NB4 (cell line): ENCODE measurements around the gene EVI5.

Experiments used
- MYC ChIP-seq: IDR thresholded peaks from 2 replicates; pipeline ENCODE4 v1.6.1; 2011; ENCODE audit warnings: low read depth, low read length
- POLR2A ChIP-seq: IDR thresholded peaks from 2 replicates; pipeline ENCODE4 v1.6.1; 2011; ENCODE audit warnings: mild to moderate bottlenecking; ENCODE audit not compliant: insufficient read length; ENCODE audit errors: extremely low read depth
- TF ChIP-seq, protein P1 (sequence below): IDR thresholded peaks from one replicate; pipeline ENCODE4 v1.5.1; 2012; ENCODE audit warnings: low read depth, low read length
- TF ChIP-seq, protein P2 (sequence below): IDR thresholded peaks from 2 replicates; pipeline ENCODE4 v1.6.1; 2011; ENCODE audit warnings: low read depth, low read length

DNA sequence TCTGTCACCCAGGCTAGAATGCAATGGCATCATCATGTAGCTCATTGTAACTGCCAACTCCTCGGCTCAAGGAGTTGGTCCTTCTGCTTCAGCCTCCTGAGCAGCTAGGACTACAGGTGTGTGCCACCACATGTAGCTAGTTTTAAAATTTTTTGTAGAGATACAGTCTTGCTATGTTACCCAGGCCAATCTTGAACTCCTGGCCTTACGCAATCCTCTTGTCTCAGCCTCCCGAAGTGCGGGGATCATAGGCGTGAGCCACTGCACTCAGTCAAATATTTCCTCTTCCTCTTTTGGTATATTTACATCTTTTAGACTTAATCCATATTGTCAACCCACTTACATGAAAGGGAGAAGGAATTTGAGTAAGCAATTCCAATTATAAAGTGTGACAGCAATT lies 121.1 kb downstream of the EVI5 start:
- TF ChIP-seq, protein P1, sequence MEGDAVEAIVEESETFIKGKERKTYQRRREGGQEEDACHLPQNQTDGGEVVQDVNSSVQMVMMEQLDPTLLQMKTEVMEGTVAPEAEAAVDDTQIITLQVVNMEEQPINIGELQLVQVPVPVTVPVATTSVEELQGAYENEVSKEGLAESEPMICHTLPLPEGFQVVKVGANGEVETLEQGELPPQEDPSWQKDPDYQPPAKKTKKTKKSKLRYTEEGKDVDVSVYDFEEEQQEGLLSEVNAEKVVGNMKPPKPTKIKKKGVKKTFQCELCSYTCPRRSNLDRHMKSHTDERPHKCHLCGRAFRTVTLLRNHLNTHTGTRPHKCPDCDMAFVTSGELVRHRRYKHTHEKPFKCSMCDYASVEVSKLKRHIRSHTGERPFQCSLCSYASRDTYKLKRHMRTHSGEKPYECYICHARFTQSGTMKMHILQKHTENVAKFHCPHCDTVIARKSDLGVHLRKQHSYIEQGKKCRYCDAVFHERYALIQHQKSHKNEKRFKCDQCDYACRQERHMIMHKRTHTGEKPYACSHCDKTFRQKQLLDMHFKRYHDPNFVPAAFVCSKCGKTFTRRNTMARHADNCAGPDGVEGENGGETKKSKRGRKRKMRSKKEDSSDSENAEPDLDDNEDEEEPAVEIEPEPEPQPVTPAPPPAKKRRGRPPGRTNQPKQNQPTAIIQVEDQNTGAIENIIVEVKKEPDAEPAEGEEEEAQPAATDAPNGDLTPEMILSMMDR: no peak
- no peak for TF ChIP-seq MYC
- no peak for TF ChIP-seq POLR2A
- TF ChIP-seq, protein P2, sequence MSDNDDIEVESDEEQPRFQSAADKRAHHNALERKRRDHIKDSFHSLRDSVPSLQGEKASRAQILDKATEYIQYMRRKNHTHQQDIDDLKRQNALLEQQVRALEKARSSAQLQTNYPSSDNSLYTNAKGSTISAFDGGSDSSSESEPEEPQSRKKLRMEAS: no peak
